ENCODE results near the gene NDNF.

GRCh38 chr4:121094297-121094966, 22.1 kb upstream of the NDNF start:
- TF ChIP-seq EZH2phosphoT487 (IDR thresholded peaks at IDR 0.05; ENCODE audit: low read depth, severe bottlenecking, unreplicated experiment) (no peak), CTCF (IDR thresholded peaks at IDR 0.05; ENCODE audit: poor library complexity) (no peak), EZH2 (IDR thresholded peaks at IDR 0.05; ENCODE audit: borderline replicate concordance) (no peak)
